Colonic mucosa (tissue), 4 donors: Measurements from ENCODE around the gene PEX10. TPM values are rescaled to one million over a fixed set of nuclear protein-coding genes. Genes with fewer than 3 reads are reported as not detected.
A peak's percentile ranks its signal among the peaks of the same experiment; 100 is the strongest.

Experiments
- DNase-seq: peaks from one replicate; pipeline ENCODE4 v3.0.0-alpha.2; 2020
- H3K27ac ChIP-seq: fragments of 200-600 bp; one replicate; pipeline ENCODE4 v1.8.0; 2021
- H3K27me3 ChIP-seq: fragments of 200-600 bp; one replicate; pipeline ENCODE4 v1.8.0; 2021
- H3K36me3 ChIP-seq: fragments of 200-600 bp; one replicate; pipeline ENCODE4 v1.8.0; 2021
- H3K4me1 ChIP-seq: fragments of 200-600 bp; one replicate; pipeline ENCODE4 v1.8.0; 2021; ENCODE audit warnings: mild to moderate bottlenecking
- H3K4me3 ChIP-seq: fragments of 200-600 bp; one replicate; pipeline ENCODE4 v1.8.0; 2021
- H3K9ac ChIP-seq, 2 donors: one replicate each; pipeline ENCODE4 v1.7.0; 2013; ENCODE audit warnings: control low read depth in 2 of 2, low read depth in 2 of 2, low read length in 2 of 2
- H3K9me3 ChIP-seq: fragments of 200-600 bp; one replicate; pipeline ENCODE4 v1.8.0; 2021
- CTCF ChIP-seq: fragments of 200-600 bp; IDR thresholded peaks from one replicate; pipeline ENCODE4 v1.8.0; 2022; ENCODE audit warnings: antibody characterized with exemption, mild to moderate bottlenecking
- intact Hi-C: fragments of 100-400 bp; cut with DNase I; formaldehyde crosslinking; loops from one replicate; pipeline ENCODE4 v1.14.1; 2022
- total RNA-seq, 2 donors: library from RNA; stranded (reverse); fragmentation: NEBNext Ultra II Directional in 1 of 2; extraction: Animal tissue kit (Norgen Biotek cat#: 25700) in 1 of 2; gene quantifications; one replicate each; pipeline ENCODE4 v1.2.1, GENCODE V29; 2021
- donor health status: healthy.
- donor health status: DM: no; HTN: no; CAD: no.
- donor health status: DM: no; HTN: no; CAD: no.

The PEX10 gene
- total RNA-seq, 2 donors from 2014 or later: 15.0 to 22.7 TPM

- intact Hi-C loops: loop anchor here (10.0 kb wide), 1 partner anchor 215 kb away; no protein-coding TSS in a partner anchor
- Histone ChIP-seq H3K4me3 (no peak overlapping the region), H3K36me3 (no peaks in the 10 kb centered on the region), H3K27ac (no peak overlapping the region), H3K27me3 (no peaks in the 10 kb centered on the region), H3K9ac (no peak overlapping the region), H3K4me1 (no peaks in the 10 kb centered on the region), H3K9me3 (no peaks in the 10 kb centered on the region)
- no peak for DNase-seq
- peak; percentile 32 for TF ChIP-seq CTCF
Measured at GRCh38 chr1:2429780-2430591, 17.6 kb upstream of the PEX10 start.

DNA sequence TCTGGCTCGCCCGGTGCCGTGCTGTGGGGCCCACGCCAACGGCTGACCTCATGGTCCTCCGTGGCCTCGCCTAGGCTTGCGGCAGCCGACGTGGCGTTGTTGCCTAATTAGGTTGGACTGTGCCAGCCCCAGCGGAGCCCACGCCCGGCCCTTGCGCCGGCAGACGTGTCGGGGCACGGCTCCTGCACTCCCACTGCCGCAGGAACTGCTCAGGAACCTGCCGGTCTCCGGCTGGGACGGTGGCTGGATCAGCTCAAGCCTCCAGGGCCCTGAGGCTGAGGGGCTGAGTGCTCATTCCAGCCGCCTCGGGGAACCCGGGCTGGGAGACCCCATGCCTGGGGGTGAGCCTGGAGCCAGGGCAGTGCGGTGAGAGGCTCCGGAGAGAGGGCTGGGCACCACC lies 16.1 kb upstream of the PEX10 start:
- Histone ChIP-seq H3K4me3 (no peak overlapping the region), H3K9me3 (no peaks in the 10 kb centered on the region), H3K27ac (no peak overlapping the region), H3K4me1 (no peaks in the 10 kb centered on the region), H3K36me3 (no peaks in the 10 kb centered on the region), H3K9ac (no peak overlapping the region), H3K27me3 (no peaks in the 10 kb centered on the region)
- no peak for TF ChIP-seq CTCF
- DNase-seq: no peak
- intact Hi-C loops: loop anchor here (10.0 kb wide), 1 partner anchor 216 kb away; no protein-coding TSS in a partner anchor

DNA sequence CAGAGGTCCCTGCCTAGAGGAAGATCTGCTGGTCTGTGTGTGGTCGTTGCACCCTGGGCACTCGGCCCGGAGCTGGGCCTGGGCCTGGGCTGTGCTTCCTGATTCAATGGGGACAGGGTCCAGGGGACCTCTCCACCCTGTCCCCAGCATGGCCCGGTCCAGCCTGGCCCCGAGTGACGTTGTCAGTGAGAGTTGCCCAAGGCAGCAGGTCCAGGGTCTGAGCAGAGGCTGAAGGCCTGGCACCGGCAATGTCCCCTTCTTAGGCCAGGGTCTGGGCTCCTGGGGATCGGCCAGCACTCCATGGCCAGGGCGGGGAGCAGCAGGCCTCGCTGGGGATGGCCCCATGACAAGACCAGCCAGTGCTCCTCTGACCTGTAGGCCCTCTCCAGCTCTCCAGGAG lies 15.6 kb upstream of the PEX10 start:
- DNase-seq: no peak
- Histone ChIP-seq H3K4me3 (no peak overlapping the region), H3K9ac (no peak overlapping the region), H3K27ac (no peak overlapping the region), H3K4me1 (no peaks in the 10 kb centered on the region), H3K27me3 (no peaks in the 10 kb centered on the region), H3K36me3 (no peaks in the 10 kb centered on the region), H3K9me3 (no peaks in the 10 kb centered on the region)
- intact Hi-C loops: loop anchor here (10.0 kb wide), 1 partner anchor 217 kb away; no protein-coding TSS in a partner anchor
- TF ChIP-seq CTCF: no peak

GRCh38 chr1:2427051-2427450 lies 14.7 kb upstream of the PEX10 start:
- no peak for DNase-seq
- Histone ChIP-seq H3K4me1 (no peaks in the 10 kb centered on the region), H3K9me3 (no peaks in the 10 kb centered on the region), H3K4me3 (no peak overlapping the region), H3K27ac (no peak overlapping the region), H3K9ac (no peak overlapping the region), H3K36me3 (no peaks in the 10 kb centered on the region), H3K27me3 (no peaks in the 10 kb centered on the region)
- intact Hi-C loops: loop anchor here (10.0 kb wide), 1 partner anchor 218 kb away; no protein-coding TSS in a partner anchor
- no peak for TF ChIP-seq CTCF

DNA sequence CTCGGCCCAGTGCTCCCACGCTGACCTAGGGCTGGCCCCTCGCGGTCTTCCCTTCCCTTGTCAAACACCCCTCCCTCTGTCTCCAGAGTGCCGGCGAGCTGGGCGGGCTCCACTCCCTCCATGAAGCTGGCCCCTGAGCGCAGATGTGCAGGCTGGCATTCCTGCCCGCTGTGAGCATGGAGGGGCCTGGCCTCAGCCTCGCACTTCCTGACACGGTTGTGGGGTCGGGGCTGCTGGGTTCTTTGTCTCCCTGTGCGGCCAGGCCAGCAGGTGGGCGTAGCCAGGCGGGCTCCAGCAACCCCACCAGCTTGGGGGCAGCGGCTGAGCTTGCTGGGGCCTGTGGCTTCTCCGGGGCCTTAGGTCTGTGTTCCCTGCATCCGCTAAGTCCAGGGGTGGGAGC lies 14.2 kb upstream of the PEX10 start:
- no peaks in the 10 kb centered on the region for H3K27me3 ChIP-seq
- no peaks in the 10 kb centered on the region for H3K36me3 ChIP-seq
- no peaks in the 10 kb centered on the region for H3K9me3 ChIP-seq
- no peak for DNase-seq
- intact Hi-C loops: loop anchor here (10.0 kb wide), 1 partner anchor 218 kb away; no protein-coding TSS in a partner anchor
- no peak for TF ChIP-seq CTCF
- H3K9ac ChIP-seq: no peak overlapping the region
- H3K27ac ChIP-seq: no peak overlapping the region
- H3K4me1 ChIP-seq: no peaks in the 10 kb centered on the region
- no peak overlapping the region for H3K4me3 ChIP-seq
